GM10248 (cell line): ENCODE results near the gene GPAM.

Experiments used
- CTCF ChIA-PET: fragments of 300-600 bp; sonication (Branson Sonifier 250); formaldehyde crosslinking; extraction: SDS; loops from one replicate; lab custom pipeline; 2021; ENCODE audit warnings: antibody characterized with exemption; lab: Yijun Ruan, JAX
- POLR2A ChIA-PET: fragments of 350-650 bp; sonication (Branson Sonifier 250); formaldehyde crosslinking; extraction: SDS; loops from one replicate; lab custom pipeline; 2020; ENCODE audit warnings: antibody characterized with exemption; lab: Yijun Ruan, JAX
- DNase-seq: peaks from one replicate; pipeline ENCODE4 v3.0.0; 2012; ENCODE audit errors: extremely low spot score
- CTCF ChIP-seq: IDR thresholded peaks from 2 replicates; pipeline ENCODE4 v1.5.1; 2012; ENCODE audit warnings: mild to moderate bottlenecking, low read depth; ENCODE audit errors: extremely low read depth, missing control alignments, control extremely low read depth

GPAM gene

GRCh38 chr10:112177247-112177646 lies 6.3 kb downstream of the GPAM start:
- ChIA-PET CTCF (interaction anchor here (1.3 kb wide), 1 partner anchor 133 kb away, joined by 3 read pairs; no protein-coding TSS in a partner anchor), POLR2A (no interaction called here)
- TF ChIP-seq CTCF = no peak
- no peak for DNase-seq

DNA sequence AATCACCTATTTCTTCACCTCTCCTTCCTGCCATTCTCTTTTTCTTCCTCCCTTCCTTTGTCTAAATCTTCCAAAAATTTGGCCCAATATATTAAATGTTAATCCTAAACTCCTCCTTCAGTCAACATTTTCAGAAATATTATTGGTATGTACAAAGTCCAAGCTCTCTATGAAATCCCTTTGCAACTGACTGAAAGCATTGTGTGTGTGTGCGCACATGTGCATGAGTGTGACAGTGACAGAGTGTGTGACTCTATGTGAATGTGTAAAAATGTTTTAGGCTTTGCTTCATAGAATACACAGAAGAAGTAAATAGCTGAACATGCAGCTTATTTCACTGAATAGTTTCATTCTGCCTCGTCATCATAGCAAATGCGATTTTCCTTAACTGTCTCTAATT lies 7.0 kb downstream of the GPAM start:
- CTCF ChIA-PET = interaction anchor here (0.9 to 1.3 kb wide), 2 partner anchors 15 to 134 kb away, joined by 3 read pairs; no protein-coding TSS in a partner anchor
- POLR2A ChIA-PET = no interaction called here
- no peak for DNase-seq
- TF ChIP-seq CTCF = no peak

- no peak for TF ChIP-seq CTCF
- ChIA-PET CTCF (interaction anchor here (1.3 kb wide), 1 partner anchor 38 kb away, joined by 4 read pairs; no protein-coding TSS in a partner anchor), POLR2A (no interaction called here)
- DNase-seq = no peak
These were observed 8.2 kb downstream of the GPAM start for GRCh38 chr10:112175409-112175808.

DNA sequence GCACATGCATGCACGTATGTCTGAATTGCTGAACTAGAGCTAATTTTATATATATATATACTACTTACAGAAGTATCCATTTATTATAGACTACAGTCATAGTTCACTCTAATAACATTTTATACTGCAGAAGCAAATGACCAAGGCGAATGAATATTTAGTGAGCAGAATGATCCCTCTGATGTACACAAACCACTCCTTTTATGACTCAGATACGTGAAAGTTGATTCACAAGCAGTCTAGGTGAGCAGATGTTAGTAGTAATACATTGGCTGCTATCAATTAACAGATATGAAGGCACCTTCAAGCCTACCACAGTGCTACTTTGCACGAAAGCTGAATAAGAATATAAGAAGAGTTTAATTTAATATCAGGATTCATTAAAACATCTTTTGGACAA lies 10.4 kb downstream of the GPAM start:
- ChIA-PET CTCF (interaction anchor here (1.4 to 6.7 kb wide), 4 partner anchors 10 to 35 kb away, joined by 3 to 42 read pairs (median 23); partner anchors contain the start of gene GPAM), POLR2A (no interaction called here)
- no peak for TF ChIP-seq CTCF
- DNase-seq = no peak

- TF ChIP-seq CTCF = no peak
- CTCF ChIA-PET = interaction anchor here (0.9 to 6.7 kb wide), 6 partner anchors 10 to 139 kb away, joined by 3 to 42 read pairs (median 3); partner anchors contain the start of gene GPAM
- no peak for DNase-seq
- POLR2A ChIA-PET = no interaction called here
These were observed 14.8 kb downstream of the GPAM start for GRCh38 chr10:112168733-112169132.

GRCh38 chr10:112166800-112167199 lies 16.8 kb downstream of the GPAM start:
- POLR2A ChIA-PET = interaction anchor here (0.5 kb wide), 1 partner anchor 1941 kb away, joined by 3 read pairs; no protein-coding TSS in a partner anchor
- TF ChIP-seq CTCF = no peak
- CTCF ChIA-PET = interaction anchor here (1.5 kb wide), 1 partner anchor 30 kb away, joined by 6 read pairs; no protein-coding TSS in a partner anchor
- no peak for DNase-seq
